Activated CD8-positive, alpha-beta T cell treated with anti-CD3 and anti-CD28 coated beads for 36 hours (primary cell): ENCODE data around the gene S100PBP. TPM values are rescaled to one million over a fixed set of nuclear protein-coding genes. Genes with fewer than 3 reads are reported as not detected.

Experiments used
- ATAC-seq: fragments of 200-7000 bp; cut with Tn5 transposase; one replicate; pipeline ENCODE4 v1.10.0; 2021; ENCODE audit warnings: mild to moderate bottlenecking, moderate library complexity
- CTCF ChIA-PET: fragments of 350-600 bp; sonication (Branson Sonifier 250); formaldehyde crosslinking; loops from one replicate; lab custom pipeline; 2021; ENCODE audit warnings: antibody characterized with exemption; lab: Charles Lee
- POLR2A ChIA-PET: fragments of 350-600 bp; sonication (Branson Sonifier 250); formaldehyde crosslinking; loops from one replicate; lab custom pipeline; 2021; ENCODE audit warnings: antibody characterized with exemption; lab: Charles Lee
- DNase-seq: peaks from one replicate; pipeline ENCODE4 v3.0.0-alpha.2; 2020
- H3K27ac Mint-ChIP-seq: one replicate; pipeline ENCODE4 v1.8.0; 2021; ENCODE audit warnings: mild to moderate bottlenecking, mixed read lengths
- H3K27me3 Mint-ChIP-seq: one replicate; pipeline ENCODE4 v1.8.0; 2021; ENCODE audit warnings: mixed read lengths
- H3K36me3 Mint-ChIP-seq: one replicate; pipeline ENCODE4 v1.8.0; 2021; ENCODE audit warnings: low read depth, mixed read lengths
- H3K4me1 Mint-ChIP-seq: one replicate; pipeline ENCODE4 v1.8.0; 2021; ENCODE audit warnings: low read depth, mixed read lengths
- H3K4me3 Mint-ChIP-seq: one replicate; pipeline ENCODE4 v1.8.0; 2021; ENCODE audit warnings: mild to moderate bottlenecking, moderate library complexity, mixed read lengths
- H3K9me3 Mint-ChIP-seq: one replicate; pipeline ENCODE4 v1.8.0; 2021; ENCODE audit warnings: mixed read lengths
- intact Hi-C: fragments of 100-400 bp; cut with micrococcal nuclease; formaldehyde crosslinking; loops from one replicate; pipeline ENCODE4 v1.10.0; 2022
- total RNA-seq, 2 experiments: library from RNA; stranded (reverse); gene quantifications; one replicate each; pipeline ENCODE4 v1.2.3, GENCODE V29; 2021
- TF ChIP-seq, protein P1 (sequence below): fragments of 200-600 bp; IDR thresholded peaks from one replicate; pipeline ENCODE4 v1.8.0; 2022; ENCODE audit warnings: antibody characterized with exemption, mild to moderate bottlenecking

S100PBP gene
- total RNA-seq, 2 experiments from 2014 or later, result 25.7 to 27.3 TPM

DNA sequence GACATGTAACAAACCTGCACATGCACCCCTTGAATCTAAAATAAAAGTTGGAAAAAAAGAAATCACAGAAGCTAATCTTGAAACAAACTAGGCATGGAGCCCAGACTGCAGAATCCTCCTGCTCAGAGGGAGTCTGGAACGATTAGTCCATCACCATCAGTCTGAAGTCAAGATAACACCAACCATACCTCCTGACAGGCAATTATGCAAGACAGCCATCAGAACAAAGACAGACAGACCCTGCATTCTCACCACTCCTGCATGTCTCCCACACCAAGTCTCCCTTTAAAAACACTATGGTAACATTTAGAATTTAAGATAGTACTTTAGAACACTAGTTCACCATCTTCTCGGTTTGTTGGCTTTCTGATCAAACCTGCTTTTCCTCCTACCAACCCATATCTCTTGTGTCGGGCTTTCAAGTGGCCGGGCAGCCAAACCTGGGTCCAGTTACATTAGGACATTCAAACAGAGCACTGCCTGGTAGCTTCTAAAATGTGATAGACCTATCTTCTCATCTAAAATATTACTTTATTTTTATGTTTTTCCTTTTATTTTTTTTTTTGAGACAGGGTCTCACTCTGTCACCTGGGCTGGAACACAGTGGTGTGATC is 10.4 kb upstream of the S100PBP start:
- intact Hi-C loops, result no loop called here
- H3K9me3 Mint-ChIP-seq, result no peaks in the 10 kb centered on the region
- peak overlapping the region; percentile 42 for H3K27ac Mint-ChIP-seq
- H3K4me3 Mint-ChIP-seq, result no peak overlapping the region
- peaks cover 43% of the 10 kb centered on the region for H3K4me1 Mint-ChIP-seq
- peaks cover 85% of the 10 kb centered on the region for H3K36me3 Mint-ChIP-seq
- DNase-seq, result no peak
- TF ChIP-seq, protein P1, sequence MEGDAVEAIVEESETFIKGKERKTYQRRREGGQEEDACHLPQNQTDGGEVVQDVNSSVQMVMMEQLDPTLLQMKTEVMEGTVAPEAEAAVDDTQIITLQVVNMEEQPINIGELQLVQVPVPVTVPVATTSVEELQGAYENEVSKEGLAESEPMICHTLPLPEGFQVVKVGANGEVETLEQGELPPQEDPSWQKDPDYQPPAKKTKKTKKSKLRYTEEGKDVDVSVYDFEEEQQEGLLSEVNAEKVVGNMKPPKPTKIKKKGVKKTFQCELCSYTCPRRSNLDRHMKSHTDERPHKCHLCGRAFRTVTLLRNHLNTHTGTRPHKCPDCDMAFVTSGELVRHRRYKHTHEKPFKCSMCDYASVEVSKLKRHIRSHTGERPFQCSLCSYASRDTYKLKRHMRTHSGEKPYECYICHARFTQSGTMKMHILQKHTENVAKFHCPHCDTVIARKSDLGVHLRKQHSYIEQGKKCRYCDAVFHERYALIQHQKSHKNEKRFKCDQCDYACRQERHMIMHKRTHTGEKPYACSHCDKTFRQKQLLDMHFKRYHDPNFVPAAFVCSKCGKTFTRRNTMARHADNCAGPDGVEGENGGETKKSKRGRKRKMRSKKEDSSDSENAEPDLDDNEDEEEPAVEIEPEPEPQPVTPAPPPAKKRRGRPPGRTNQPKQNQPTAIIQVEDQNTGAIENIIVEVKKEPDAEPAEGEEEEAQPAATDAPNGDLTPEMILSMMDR, result no peak
- ChIA-PET CTCF (interaction anchor here (1.1 kb wide), 1 partner anchor 95 kb away, joined by 3 read pairs; no protein-coding TSS in a partner anchor), POLR2A (interaction anchor here (0.7 to 1.3 kb wide), 3 partner anchors 12 to 101 kb away, joined by 3 to 5 read pairs (median 4); no protein-coding TSS in a partner anchor)
- H3K27me3 Mint-ChIP-seq, result no peaks in the 10 kb centered on the region
- ATAC-seq, result no peak

DNA sequence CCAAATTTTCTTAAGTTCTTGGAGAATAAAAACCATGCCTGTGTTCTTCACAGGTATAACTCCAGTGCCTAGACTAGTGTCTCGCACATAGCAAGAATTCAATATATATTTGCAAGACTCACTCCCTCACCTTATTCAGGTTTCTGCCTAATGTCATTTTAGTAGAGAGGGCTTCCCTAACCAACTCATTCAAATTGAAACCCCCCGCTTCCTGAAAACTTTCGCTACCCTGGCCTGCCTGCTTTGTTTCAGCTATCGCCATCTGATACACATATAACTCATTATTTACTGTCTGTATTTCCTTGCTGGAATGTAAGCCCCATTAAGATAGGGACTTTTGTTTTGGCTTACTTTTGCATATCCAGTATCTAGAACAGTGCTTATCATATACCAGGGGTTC is 8.9 kb upstream of the S100PBP start:
- DNase-seq (no peak), ATAC-seq (no peak)
- ChIA-PET POLR2A (interaction anchor here (0.5 kb wide), 1 partner anchor 226 kb away, joined by 3 read pairs; no protein-coding TSS in a partner anchor), CTCF (interaction anchor here (1.1 kb wide), 1 partner anchor 97 kb away, joined by 3 read pairs; no protein-coding TSS in a partner anchor)
- intact Hi-C loops, result no loop called here
- Mint-ChIP-seq H3K4me3 (no peak overlapping the region), H3K4me1 (peaks cover 50% of the 10 kb centered on the region), H3K36me3 (peaks cover 85% of the 10 kb centered on the region), H3K27ac (no peak overlapping the region), H3K9me3 (no peaks in the 10 kb centered on the region), H3K27me3 (no peaks in the 10 kb centered on the region)
- TF ChIP-seq, protein P1, result no peak

DNA sequence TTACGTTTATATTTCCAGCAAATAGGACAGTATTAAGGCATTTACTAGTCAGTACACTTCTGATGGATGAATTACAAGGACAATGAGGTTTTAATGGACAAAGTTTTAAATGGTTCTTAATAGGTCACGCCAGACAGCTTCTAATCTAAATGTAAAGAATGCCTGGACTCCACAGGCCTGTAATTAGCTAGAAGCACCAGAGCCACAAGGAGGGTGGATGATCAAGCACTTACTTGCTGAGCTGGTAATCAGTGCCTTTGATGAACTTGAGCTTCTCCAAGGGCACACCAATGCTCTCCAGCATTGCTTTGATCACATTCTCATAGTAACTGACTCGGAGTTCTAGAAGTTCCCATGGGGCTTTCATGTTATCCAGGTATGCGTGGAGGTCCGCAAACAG is 7.1 kb upstream of the S100PBP start:
- ChIA-PET POLR2A (interaction anchor here (1.7 kb wide), 1 partner anchor 12 kb away, joined by 5 read pairs; no protein-coding TSS in a partner anchor), CTCF (interaction anchor here (1.6 kb wide), 1 partner anchor 27 kb away, joined by 4 read pairs; no protein-coding TSS in a partner anchor)
- TF ChIP-seq, protein P1, result no peak
- H3K36me3 Mint-ChIP-seq, result peaks cover 90% of the 10 kb centered on the region
- H3K27ac Mint-ChIP-seq, result no peak overlapping the region
- H3K4me1 Mint-ChIP-seq, result peaks cover 65% of the 10 kb centered on the region
- H3K9me3 Mint-ChIP-seq, result no peaks in the 10 kb centered on the region
- intact Hi-C loops, result no loop called here
- DNase-seq (no peak), ATAC-seq (no peak)
- H3K27me3 Mint-ChIP-seq, result no peaks in the 10 kb centered on the region
- H3K4me3 Mint-ChIP-seq, result no peak overlapping the region

DNA sequence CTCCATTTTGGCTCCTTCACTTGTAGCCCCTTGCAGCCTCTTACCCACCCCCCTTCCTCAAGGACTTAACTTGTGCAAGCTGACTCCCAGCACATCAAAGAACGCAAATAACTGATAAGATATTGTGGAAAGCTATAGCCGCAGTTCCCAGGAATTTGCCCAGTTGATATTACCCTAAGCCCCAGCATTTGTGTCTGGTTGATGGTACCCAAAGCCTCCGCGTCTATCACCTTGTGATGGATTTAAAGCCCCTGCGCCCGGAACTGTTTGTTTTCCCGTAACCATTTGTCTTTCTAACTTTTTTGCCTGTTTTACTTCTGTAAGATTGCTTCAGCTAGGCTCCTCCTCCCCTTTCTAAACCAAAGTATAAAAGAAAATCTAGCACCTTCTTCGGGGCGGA is 6.2 kb upstream of the S100PBP start:
- intact Hi-C loops, result no loop called here
- Mint-ChIP-seq H3K4me3 (no peak overlapping the region), H3K36me3 (peaks cover 88% of the 10 kb centered on the region), H3K27me3 (no peaks in the 10 kb centered on the region), H3K27ac (no peak overlapping the region), H3K9me3 (no peaks in the 10 kb centered on the region), H3K4me1 (peaks cover 62% of the 10 kb centered on the region)
- no peak for DNase-seq
- no peak for ATAC-seq
- TF ChIP-seq, protein P1, result no peak
- CTCF ChIA-PET, result interaction anchor here (1.3 to 1.6 kb wide), 2 partner anchors 28 to 99 kb away, joined by 4 to 5 read pairs; no protein-coding TSS in a partner anchor
- POLR2A ChIA-PET, result interaction anchor here (0.7 to 1.7 kb wide), 3 partner anchors 11 to 1295 kb away, joined by 3 to 5 read pairs (median 4); no protein-coding TSS in a partner anchor

DNA sequence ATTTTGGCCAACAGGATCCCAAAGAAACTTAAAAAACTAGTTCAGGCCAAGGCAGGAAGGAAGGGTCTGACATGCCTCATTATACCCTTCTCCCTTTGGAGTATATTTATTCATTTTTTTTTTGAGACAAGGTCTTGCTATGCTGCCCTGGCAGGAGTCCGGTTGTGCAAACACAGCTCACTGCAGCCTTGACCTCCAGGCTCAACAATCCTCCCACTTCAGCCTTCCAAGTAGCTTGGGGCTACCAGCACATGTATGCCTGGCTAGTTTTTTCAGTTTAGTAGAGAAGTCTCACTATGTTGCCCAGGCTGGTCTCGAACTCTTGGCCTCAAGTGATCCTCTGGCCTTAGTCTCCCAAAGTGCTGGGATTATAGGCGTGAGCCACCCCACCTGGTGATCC is 5.5 kb upstream of the S100PBP start:
- ChIA-PET POLR2A (interaction anchor here (0.5 to 1.7 kb wide), 4 partner anchors 12 to 1932 kb away, joined by 3 to 5 read pairs (median 4); no protein-coding TSS in a partner anchor), CTCF (interaction anchor here (1.3 kb wide), 1 partner anchor 100 kb away, joined by 5 read pairs; no protein-coding TSS in a partner anchor)
- ATAC-seq, result no peak
- Mint-ChIP-seq H3K27me3 (no peaks in the 10 kb centered on the region), H3K9me3 (no peaks in the 10 kb centered on the region), H3K36me3 (peaks cover 87% of the 10 kb centered on the region), H3K27ac (peak overlapping the region; percentile 51), H3K4me3 (no peak overlapping the region), H3K4me1 (peaks cover 62% of the 10 kb centered on the region)
- intact Hi-C loops, result no loop called here
- no peak for DNase-seq
- TF ChIP-seq, protein P1, result no peak
